ENCODE data around the gene OCA2.

- TF ChIP-seq CTCF (optimal IDR thresholded peaks at IDR 0.05 in 1 of 3, IDR thresholded peaks at IDR 0.05 in 1 of 3, conservative IDR thresholded peaks at IDR 0.05 in 1 of 3; ENCODE audit: extremely low read depth in 1 of 3, insufficient read depth in 2 of 3, low read length in 3 of 3) (no peak), EZH2 (IDR thresholded peaks at IDR 0.05; ENCODE audit: low read length) (no peak)
Observed at GRCh38 chr15:27855137-27855536, 244.0 kb downstream of the OCA2 start.
